Measurements from ENCODE around the gene LRGUK. TPM values are rescaled to one million over a fixed set of nuclear protein-coding genes. Genes with fewer than 3 reads are reported as not detected.

The LRGUK gene
- total RNA-seq, 1 experiment from 2014 or later = 0.49 TPM

- ChIA-PET POLR2A (no interaction called here), RAD21 (ENCODE audit: low non-redundant PET in 1 of 2, low total read pairs in 2 of 2, uncharacterized antibody in 2 of 2, unreplicated experiment in 2 of 2) (no interaction called here), CTCF (no interaction called here)
- Histone ChIP-seq H3K4me2 (ENCODE audit: low read length) (no peak overlapping the region), H3K4me3 (replicated peaks in 1 of 2; ENCODE audit: low read depth in 1 of 2, low read length in 2 of 2) (no peak overlapping the region), H3K36me3 (ENCODE audit: control insufficient read depth in 1 of 2, insufficient read depth in 2 of 2, low read length in 2 of 2) (no peaks in the 10 kb centered on the region), H3K27me3 (ENCODE audit: insufficient read depth, low read length) (no peaks in the 10 kb centered on the region), H3K9me3 (ENCODE audit: control insufficient read depth in 1 of 2, insufficient read depth in 1 of 2, low read depth in 1 of 2, low read length in 2 of 2) (no peaks in the 10 kb centered on the region), H3K27ac (ENCODE audit: low read depth, low read length) (no peak overlapping the region), H4K20me1 (ENCODE audit: insufficient read depth) (no peaks in the 10 kb centered on the region), H3K4me1 (ENCODE audit: control insufficient read depth in 1 of 2, insufficient read depth in 2 of 2, low read length in 2 of 2) (no peaks in the 10 kb centered on the region), H3K9ac (ENCODE audit: low read length) (no peak overlapping the region), H3K9me2 (ENCODE audit: insufficient read depth) (no peaks in the 10 kb centered on the region), H2AFZ (ENCODE audit: low read depth, low read length, poor library complexity, severe bottlenecking) (no peak overlapping the region), H3K79me2 (ENCODE audit: insufficient read depth, low read length) (no peaks in the 10 kb centered on the region)
- intact Hi-C loops (cut with micrococcal nuclease) = no loop called here
- DNase-seq (ENCODE audit: low read depth, low spot score) = no peak
- BruUV-seq (replicated peaks) = no TSS peak
- no peak for ATAC-seq
- TF ChIP-seq POLR2A (IDR thresholded peaks at IDR 0.05; ENCODE audit: borderline replicate concordance, extremely low read depth, insufficient read depth, insufficient read length) = no peak
- TF ChIP-seq, protein P1, sequence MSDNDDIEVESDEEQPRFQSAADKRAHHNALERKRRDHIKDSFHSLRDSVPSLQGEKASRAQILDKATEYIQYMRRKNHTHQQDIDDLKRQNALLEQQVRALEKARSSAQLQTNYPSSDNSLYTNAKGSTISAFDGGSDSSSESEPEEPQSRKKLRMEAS (IDR thresholded peaks at IDR 0.05) = no peak
- TF ChIP-seq SIN3A (IDR thresholded peaks at IDR 0.05; ENCODE audit: low read depth) = no peak
- TF ChIP-seq EGR1 (IDR thresholded peaks at IDR 0.05; ENCODE audit: low read depth) = no peak
- TF ChIP-seq CEBPB (IDR thresholded peaks at IDR 0.05; ENCODE audit: low read depth) = no peak
- no peak for TF ChIP-seq EZH2 (IDR thresholded peaks at IDR 0.05)
- TF ChIP-seq ATF3 (IDR thresholded peaks at IDR 0.05) = no peak
Measured at GRCh38 chr7:134126596-134126965, 559 bp upstream of the LRGUK start.

DNA sequence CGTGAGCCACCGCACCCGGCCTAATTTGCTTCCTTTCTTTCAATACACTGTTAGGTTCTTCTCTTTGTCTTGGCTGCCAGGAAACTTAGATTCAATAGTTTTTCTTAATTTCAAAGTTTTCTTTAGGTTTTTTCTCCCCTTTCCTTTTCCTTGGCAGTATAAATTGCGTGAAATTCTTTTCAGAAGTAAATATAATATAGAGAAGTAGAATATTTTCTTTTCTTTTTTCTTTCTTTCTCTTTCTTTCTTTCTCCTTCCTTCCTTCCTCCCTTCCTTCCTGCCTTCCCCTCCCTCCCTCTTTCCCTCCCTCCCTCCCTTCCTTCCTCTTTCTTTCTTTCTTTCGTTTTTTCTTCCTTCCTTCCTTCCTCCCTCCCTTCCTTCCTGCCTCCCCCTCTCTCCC lies 1.7 kb downstream of the LRGUK start:
- ATAC-seq (no peak), DNase-seq (ENCODE audit: low read depth, low spot score) (no peak)
- Histone ChIP-seq H4K20me1 (ENCODE audit: insufficient read depth) (no peaks in the 10 kb centered on the region), H3K4me2 (ENCODE audit: low read length) (no peak overlapping the region), H3K27ac (ENCODE audit: low read depth, low read length) (no peak overlapping the region), H3K4me1 (ENCODE audit: control insufficient read depth in 1 of 2, insufficient read depth in 2 of 2, low read length in 2 of 2) (no peaks in the 10 kb centered on the region), H3K9me2 (ENCODE audit: insufficient read depth) (no peaks in the 10 kb centered on the region), H3K27me3 (ENCODE audit: insufficient read depth, low read length) (no peaks in the 10 kb centered on the region), H3K9ac (ENCODE audit: low read length) (no peak overlapping the region), H3K36me3 (ENCODE audit: control insufficient read depth in 1 of 2, insufficient read depth in 2 of 2, low read length in 2 of 2) (no peaks in the 10 kb centered on the region), H3K79me2 (ENCODE audit: insufficient read depth, low read length) (no peaks in the 10 kb centered on the region), H3K9me3 (ENCODE audit: control insufficient read depth in 1 of 2, insufficient read depth in 1 of 2, low read depth in 1 of 2, low read length in 2 of 2) (no peaks in the 10 kb centered on the region), H3K4me3 (replicated peaks in 1 of 2; ENCODE audit: low read depth in 1 of 2, low read length in 2 of 2) (no peak overlapping the region), H2AFZ (ENCODE audit: low read depth, low read length, poor library complexity, severe bottlenecking) (no peak overlapping the region)
- no TSS peak for BruUV-seq (replicated peaks)
- RAD21 ChIA-PET (ENCODE audit: low non-redundant PET in 1 of 2, low total read pairs in 2 of 2, uncharacterized antibody in 2 of 2, unreplicated experiment in 2 of 2) = no interaction called here
- POLR2A ChIA-PET = no interaction called here
- TF ChIP-seq RAD21 (IDR thresholded peaks at IDR 0.05; ENCODE audit: low read depth) (no peak), POLR2A (IDR thresholded peaks at IDR 0.05; ENCODE audit: borderline replicate concordance, extremely low read depth, insufficient read depth, insufficient read length) (no peak), CEBPB (IDR thresholded peaks at IDR 0.05; ENCODE audit: low read depth) (no peak), CBX3 (IDR thresholded peaks at IDR 0.05; ENCODE audit: low read depth) (no peak), JUND (IDR thresholded peaks at IDR 0.05) (no peak), YY1 (IDR thresholded peaks at IDR 0.05; ENCODE audit: extremely low read depth, insufficient replicate concordance, low read depth, low read length) (no peak)
- TF ChIP-seq, protein P2, sequence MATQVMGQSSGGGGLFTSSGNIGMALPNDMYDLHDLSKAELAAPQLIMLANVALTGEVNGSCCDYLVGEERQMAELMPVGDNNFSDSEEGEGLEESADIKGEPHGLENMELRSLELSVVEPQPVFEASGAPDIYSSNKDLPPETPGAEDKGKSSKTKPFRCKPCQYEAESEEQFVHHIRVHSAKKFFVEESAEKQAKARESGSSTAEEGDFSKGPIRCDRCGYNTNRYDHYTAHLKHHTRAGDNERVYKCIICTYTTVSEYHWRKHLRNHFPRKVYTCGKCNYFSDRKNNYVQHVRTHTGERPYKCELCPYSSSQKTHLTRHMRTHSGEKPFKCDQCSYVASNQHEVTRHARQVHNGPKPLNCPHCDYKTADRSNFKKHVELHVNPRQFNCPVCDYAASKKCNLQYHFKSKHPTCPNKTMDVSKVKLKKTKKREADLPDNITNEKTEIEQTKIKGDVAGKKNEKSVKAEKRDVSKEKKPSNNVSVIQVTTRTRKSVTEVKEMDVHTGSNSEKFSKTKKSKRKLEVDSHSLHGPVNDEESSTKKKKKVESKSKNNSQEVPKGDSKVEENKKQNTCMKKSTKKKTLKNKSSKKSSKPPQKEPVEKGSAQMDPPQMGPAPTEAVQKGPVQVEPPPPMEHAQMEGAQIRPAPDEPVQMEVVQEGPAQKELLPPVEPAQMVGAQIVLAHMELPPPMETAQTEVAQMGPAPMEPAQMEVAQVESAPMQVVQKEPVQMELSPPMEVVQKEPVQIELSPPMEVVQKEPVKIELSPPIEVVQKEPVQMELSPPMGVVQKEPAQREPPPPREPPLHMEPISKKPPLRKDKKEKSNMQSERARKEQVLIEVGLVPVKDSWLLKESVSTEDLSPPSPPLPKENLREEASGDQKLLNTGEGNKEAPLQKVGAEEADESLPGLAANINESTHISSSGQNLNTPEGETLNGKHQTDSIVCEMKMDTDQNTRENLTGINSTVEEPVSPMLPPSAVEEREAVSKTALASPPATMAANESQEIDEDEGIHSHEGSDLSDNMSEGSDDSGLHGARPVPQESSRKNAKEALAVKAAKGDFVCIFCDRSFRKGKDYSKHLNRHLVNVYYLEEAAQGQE (IDR thresholded peaks at IDR 0.05; ENCODE audit: low read depth) = no peak
- intact Hi-C loops (cut with micrococcal nuclease) = no loop called here
- CTCF ChIA-PET = no interaction called here

Measured in HCT116 (cell line).